ENCODE results near the gene ANKRD23.

The ANKRD23 gene

DNA sequence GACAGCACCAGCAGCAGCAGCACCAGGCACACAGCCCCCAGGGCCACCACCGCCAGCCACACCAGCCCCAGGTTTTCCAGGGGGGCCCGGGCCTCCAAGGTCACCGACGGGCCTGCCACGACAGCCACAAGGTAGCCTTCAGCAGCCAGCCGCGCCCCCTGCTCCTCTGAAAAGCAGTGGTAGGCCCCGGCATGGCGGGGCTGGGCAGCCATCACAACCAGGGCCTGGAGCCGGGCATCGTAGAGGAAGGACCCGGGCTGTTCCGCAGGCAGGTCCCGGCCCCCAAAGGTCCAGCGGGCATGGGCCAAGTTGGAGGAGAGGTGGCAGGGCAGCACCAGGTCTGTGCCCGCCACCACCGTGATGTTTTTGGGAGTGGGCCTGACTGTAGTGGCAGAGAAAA lies 17.3 kb upstream of the ANKRD23 start:
- DNase-seq: no peak

DNA sequence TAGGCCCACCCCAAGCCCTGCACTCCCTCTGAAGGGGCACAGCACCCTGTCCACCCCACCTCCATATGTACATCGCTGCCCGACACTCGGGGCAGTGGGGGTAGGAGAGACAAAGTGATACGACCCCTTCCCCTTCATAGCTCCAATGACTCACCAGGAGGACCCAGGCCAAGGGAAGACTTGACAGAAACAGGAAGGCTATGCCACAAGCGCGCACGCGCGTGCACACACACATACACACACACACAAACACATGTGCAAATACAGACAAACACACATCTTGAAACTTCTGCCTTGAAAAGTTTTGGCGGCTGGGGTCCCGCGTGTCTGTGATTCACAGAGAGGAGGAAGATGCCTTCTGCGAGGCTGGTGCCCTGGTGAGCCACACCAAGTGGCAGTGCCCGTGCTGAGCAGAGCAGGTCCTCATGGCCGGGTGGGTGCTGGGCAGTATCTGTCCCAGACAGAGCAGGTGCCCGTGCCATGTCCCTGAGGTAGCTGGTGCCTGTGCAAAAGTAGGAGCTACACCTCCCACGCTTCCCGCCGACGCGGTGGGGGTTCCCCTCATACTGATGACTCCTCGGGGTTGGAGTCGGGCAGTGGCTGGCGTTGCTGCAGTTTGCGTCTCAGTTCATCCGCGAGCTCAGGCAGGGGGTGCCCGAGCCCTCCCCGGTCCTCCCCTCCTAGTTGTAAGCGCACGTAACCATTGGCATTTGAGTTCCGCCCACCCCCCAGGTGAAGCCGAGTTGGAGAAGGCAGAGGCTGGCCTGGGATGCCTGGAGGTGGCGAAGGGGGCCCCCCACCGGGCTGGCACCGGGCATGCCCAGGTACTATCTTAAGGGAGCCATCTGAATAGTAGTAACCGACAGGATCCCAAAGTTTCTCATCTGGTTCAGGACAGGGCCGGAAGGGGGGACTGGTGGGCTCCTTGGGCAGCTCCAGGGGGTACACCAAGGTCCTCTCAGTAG lies 16.5 kb upstream of the ANKRD23 start:
- DNase-seq: peak; percentile 44

DNA sequence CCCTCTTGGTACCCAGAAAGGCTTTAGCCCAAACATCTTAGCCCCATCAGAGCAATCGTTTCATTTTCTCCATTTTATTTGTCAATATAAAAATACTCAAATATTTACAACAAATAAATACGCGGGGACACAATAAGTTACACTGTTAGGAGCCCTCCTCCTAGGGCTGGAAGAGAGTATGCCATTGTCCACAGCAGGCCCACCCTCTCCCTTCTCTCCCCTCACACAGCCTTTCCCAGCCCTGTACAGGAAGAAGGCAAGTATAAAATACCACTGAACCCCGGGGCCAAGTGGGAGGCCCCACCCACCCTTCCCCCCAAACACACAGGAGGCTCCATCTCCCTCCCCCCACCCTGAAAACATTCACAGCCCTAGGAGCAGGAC lies 15.9 kb upstream of the ANKRD23 start:
- no peak for DNase-seq

DNA sequence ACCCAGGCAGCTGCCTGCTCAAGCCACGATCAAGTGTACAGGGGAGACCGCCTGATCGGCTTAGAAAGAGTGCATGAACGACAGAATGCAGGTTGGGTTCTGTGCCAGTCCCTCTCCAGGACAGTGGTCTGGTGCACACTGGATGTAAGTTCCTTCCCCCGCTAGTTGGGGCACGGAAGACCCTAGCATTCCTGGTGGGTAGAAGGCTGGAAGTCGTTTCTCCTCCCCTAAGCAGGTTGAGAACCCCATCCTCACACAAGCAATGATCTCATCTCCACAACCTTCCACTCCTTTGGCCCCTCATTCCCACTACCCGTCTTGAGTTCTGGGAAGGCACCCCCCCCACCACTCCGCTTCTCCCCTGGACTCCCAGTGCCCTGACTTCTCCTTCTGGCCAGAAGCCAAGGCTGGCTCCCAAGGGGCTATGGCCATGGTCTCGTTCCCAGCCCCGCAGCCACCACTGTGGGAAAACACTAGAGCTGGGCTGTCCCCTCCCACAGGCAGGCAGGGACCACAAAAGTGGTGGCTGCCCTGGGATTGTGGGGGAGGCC lies 15.4 kb upstream of the ANKRD23 start:
- DNase-seq: no peak

DNA sequence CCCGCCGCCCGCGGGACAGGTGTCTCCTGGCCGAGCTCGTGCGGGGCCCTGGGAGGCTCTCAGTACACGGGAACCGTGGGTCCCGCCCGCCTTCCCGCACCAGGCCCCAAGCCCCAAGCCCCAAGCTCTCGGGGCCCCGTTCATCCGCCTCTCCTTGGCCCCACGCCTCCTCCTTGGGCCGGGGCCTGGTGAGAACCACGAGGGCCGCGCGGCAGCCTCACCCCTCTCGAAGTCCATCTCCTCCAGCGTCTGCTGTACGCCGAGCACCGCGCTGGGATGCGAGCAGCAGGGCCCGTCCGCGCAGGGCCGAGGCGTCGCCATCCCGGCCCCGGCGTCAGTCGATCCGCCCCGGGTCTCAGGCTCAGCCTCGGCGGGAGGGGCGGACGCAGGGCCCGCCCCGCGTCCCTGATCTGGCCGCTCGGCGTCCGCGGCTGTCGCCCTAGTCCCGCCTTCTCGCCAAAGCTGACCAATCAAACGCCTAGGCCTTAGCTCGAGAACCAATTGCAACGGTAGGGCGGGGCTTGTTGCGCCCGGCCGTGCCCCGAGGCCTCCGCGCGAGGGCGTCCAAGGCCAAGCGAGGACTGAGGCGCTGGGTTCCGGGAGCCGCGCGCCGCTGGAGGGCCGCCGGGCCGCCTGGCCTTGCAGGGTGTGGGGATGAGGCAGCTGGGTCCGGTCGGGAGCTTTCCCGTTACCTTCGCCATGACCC lies 14.0 kb upstream of the ANKRD23 start, which contains the start of gene ANKRD39:
Gene ANKRD39 (minus strand): TSS at position 350 of the 706 bp plus-strand sequence. CDS start 29 bp downstream, at position 321.
- peak; percentile 96 for DNase-seq

DNA sequence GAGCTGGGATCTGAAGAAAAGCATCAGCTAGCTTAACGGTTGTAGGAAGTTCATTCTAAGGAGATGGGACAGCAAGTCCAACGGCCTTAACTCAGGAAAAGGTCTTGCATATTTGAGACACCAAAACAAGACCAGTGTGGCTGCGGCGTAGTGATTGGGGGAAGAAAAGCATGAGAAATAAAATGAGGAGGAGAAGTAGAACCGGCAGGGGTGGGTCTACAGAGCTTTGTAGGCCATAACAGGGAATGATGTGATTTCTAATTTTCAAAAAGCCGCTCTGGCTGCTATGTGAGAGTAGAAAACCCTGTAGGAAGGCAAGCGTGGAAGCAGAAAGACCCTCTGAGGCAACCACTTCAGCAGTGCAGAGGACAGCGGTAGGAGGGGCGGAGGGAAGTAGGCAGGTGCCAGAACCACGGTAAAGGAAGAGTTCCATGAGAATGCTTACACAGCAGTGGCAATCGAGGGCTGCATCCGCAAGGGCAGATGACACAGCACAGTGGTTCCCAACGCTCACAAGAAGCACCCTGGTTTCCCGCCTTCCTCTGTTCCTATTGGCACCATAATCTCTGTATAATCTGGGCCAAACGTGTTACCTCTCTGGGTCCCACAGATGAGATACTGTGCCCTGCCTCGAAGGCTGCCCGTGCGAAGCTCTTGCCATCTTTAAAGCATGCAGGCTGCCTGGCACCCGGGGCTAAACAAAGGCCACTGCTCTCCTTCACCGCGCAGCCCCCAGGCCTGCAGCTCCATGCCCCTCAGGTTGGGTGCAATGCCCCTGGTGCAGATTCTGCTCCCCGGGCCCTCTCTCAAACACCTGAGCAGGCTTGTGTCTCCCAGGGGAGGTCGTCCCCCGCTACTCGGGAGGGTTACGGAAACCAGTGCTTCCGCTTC lies 13.2 kb upstream of the ANKRD23 start:
- no peak for DNase-seq

DNA sequence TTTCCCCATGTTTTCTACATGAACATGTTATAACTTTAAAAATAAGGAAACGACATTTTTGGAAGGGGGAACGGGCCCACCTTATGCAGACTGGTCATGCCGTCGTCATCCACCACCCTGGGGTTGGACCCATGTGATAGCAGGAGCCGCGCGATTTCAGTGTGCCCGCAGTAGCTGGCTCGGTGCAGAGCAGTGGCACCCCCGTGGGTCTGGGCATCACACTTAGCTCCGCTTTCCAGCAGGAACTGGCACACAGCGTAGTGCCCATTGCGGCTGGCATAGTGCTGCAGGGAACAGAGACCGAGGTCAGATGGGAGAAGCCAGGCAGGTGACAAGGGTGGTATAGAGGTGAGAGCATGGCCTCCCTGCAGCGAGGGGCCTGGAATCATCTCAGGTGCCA lies 9.5 kb upstream of the ANKRD23 start:
- DNase-seq: no peak

DNA sequence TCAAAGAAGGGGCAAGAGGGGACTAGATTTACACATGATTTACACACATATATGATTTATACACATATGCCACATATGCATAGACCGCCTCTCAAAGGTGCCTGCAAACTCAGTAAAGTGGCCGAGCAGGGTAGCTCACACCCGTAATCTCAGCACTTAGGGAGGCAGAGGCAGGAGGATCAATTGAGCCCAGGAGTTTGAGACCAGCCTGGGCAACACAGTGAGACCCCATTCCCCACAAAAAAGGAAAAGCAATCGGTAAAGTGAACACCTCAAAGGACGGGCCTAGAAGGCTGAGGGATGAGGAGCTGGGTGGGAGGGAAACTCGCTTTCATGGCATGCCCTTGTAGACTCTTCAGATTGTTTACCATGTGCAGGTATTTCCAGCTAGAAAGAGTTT lies 8.8 kb upstream of the ANKRD23 start:
- DNase-seq: no peak

DNA sequence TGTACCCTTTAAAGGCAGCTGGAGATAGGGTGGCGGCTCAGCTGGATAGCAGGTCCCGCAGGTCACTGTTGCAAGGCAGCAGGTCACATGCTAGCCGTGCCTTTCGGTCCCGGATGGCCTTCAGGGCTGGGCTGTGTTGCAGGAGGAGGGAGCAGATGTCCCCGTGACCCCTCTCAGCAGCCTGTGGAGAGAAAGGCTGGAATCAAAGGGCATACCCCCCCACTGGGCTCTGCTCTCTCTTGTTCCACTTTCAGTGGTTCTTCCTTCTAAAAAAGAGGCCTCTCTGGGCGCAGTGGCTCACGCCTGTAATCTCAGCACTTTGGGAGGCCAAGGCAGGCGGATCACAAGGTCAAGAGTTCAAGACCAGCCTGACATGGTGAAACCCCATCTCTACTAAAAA lies 4.4 kb upstream of the ANKRD23 start:
- DNase-seq: no peak

DNA sequence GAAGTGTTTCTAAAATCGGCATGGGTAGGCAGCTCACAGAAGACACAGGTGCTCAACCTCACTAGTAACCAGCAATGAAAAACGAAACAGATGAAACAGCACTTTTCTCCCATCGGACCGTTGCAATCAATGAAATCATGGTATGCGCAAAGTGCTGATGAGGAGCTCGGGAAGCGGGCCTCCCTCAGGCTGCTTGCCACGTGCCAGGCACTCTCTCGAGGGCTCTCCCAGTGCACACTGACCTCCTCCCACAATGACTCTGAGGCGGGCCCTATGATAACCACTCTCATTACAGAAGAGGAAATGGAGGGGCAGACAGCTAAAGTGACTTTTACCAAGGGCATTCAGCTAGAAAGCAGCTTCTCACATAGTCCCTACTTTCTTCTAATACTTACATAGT lies 3.8 kb upstream of the ANKRD23 start:
- no peak for DNase-seq

DNA sequence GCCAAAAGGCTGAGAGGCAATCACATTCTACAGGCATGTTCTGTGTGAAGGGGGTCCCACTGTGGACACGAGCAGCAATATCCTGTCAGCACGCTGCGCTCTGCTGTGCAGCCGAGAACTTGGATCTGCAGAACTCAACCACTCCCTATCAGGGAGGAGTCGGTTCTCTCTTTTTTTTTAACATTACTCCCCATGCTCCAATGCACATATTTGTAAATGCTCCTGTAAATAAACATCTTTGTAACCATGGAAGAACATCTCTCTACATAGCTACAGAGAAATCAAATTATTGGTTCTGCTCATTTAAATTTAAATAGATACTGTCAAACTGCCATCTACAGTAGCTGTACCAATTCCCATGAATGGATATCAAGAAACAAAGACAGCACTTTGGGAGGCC lies 3.0 kb upstream of the ANKRD23 start:
- no peak for DNase-seq

DNA sequence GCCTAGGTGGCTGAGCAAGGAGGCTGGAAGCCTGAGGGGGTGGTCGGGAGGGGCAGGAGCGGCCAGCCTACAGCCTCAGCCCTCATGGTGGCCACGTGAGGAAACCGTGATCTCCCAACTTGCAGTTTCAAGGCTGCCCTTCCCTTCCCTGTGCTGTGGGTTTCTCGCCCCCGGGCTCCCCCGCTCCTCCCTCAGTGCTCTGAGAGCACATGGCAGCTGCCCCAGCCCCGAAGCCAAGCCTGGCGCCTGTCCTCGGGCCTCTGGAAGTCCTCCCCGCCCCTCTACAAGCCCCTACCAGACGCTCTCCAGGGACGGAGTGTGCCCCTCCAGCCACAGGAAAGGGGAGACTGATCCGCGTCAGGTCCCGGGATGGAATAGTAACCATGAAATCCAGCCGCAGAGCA lies 586 bp upstream of the ANKRD23 start:
- DNase-seq: no peak

DNA sequence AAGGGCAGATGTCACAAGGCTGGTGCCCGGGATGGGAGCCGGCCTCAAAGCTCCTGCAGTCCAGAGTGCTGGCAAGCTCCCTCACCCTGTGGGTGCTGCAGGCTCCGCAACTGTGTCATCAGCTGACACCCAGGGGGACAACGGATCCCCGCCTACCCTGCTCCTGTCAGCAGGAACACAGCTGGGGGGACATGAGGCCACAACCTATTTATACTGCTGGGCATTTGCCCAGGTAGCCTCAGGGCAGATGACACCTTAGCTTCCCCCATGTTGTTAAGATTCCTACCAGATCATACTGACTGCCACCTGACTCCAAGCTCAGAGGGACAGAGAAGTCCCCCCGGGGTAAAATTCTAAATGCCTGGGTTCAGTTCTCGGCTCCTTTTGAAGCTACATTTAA lies 1.2 kb downstream of the ANKRD23 start:
- DNase-seq: no peak

DNA sequence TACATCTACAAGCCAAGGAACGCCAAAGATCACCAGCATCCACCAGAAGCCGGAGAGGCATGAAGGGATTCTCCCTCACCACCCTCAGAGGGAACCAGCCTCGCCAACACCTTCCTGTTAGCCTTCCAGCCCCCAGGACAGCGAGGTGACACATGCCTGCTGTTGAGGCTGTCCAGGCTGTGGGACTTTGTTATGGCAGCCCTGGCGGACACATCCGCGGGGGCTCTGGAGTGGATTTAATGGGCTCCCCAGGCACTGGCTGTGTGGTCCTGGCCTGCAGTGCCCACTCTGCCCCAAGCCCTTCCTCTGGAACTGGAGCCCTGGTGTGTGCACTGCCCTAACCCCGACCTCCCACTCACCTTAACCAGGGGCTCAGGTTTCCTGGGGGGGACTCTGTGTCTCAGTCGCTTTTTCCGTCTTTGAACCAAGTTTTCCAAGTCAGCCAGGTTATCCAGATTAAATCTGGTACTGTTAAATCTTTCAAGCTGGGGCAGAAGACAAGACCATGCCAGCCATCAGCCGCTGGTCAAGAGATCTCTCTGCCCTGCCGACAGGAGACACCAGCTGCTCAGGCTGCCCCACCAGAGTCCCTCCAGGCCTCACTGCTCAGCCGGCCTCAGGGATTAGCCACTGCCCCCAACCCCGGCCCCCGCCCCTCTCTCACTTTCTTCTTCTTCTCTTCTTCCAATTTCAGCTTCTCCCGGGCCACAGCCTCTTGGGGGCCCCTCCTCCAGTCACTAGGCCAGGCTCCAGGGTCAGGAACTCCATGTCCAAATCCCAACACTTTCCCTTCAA lies 1.9 kb downstream of the ANKRD23 start:
- no peak for DNase-seq

DNA sequence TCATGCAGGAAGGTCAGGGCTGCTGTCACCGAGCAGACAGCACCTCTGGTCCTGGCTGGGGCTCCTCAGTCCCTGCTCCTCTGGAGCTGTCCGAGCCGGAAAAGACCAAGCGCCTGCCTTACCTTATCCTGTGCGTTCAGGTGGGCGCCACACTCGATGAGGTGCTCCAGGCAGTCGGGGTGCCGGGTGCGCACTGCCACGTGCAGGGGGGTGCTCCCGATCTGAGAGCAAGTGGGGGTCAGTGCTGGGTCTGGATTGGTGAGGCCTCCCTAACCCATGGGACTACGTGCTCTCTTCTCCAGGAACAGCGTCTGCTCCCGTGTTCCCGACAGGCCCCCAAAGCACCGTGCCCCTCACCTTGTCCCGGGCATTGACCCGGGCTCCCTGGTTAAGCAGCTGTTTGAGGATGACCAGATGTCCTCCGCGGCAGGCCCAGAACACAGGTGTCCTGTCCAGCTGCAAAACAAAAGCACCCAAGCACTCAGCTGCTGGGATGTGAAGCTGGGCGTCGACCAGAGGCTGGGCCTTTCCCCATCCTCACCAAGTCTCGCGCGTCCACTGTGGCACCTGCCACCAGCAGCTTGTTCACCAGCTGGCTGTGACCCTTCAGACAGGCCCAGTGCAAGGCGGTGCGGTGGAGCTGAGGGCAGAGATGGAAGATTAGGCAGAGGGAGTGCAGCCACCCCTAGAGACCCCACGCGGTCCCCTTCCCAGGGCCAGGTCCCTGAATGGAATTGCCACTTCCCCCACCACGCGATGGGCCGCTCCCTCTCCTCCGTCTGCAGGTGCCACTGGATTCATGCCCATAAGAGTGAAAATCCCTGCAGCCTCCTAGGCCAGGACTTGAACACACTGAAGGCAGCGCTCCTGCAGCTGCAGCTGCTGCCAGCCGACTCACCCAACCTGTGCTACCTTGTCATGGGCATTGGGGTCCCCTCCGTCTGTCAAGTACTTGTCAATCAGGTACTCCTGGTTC lies 3.7 kb downstream of the ANKRD23 start:
- no peak for DNase-seq

DNA sequence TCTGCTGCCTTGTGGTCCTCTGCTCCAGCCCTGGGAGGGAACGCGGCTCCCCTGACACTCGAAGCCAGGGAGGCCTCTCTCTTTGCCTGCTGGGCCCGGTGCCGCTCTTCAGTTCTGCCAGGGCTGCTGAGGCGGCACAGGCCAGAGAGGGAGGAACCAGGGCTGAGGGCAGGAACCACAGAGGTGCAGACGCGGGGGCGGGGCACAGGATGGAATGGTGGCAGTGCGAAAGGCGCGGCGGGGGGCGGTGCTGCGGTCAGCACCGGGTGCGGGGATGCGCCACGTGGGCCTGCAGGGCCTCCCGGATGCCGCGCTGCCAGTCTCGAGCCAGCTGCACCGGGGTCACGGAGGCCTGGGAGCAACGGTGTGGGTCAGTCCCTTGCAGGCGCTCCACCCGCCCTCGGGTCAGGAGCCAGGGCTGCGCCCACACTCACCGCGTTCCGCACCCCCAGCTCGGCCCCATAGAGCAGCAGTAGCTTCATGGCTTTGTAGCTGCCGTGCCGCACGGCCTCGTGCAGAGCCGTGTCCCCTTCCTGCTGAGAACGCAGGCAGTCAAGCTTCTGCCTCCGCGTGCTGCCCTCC lies 4.4 kb downstream of the ANKRD23 start:
- peak; percentile 78 for DNase-seq

DNA sequence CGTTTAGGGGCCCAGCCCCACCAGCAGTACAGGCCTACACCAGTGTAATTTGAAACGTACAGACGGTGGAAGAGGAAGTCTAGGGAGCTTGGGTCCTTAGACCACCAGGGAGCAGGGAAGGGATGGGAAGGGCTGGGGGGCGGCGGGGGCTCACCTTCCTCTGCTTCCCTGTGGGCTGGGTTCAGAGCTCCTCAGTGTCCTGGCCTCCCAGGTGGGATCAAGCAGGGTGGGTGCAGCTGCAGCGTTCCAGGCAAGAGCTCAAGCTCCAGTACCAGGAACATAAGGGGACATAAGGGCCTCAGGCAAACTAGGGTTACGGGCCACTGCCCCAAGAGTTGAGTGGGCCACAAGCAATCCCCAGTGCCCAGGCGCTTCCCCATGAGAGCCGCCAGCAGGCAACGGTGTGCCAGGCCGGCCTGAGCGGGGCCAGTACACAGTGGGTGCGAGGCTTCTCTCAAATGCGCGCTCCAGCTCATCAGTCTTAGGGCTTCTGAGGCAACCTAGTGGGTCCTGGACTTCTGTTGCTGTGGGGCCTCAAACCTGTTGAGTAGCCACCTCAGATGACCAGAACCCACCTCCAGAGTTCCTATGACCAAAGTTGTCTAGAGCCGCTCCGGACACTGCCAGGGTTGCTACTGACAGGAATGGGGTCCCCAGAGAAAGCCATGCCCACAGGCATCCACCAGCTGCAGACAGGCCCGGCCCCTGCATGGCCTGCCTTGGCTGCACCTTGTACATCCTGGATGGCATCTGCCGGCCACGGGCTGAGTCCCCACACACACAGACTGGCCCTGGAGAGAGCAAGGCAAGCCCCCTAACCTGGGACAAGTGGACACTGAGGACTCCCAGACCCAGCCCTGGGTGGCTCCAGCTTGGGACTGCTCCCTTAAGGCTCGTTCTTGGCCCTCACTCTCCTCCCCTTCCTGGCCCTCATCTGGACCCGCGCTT lies 5.2 kb downstream of the ANKRD23 start:
- DNase-seq: no peak

DNA sequence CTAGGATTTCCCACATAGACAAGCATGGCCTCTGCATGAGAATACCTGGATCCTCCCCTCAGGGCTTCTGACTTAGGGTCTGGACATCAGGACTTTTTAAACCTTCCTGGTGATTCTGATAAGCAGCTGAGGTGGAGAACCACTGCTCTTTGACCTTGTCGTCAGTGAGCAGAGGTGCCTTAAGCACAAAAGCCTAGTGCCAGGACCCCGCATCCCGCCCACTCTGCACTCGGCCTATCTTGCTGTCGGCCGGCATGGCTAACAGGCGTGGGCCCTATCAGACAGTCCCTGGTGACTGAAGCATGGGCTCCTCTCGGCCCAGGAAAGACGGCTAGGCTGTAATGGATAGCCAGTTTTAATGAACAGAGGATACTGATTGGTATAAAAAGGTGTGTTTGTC lies 6.2 kb downstream of the ANKRD23 start:
- no peak for DNase-seq

DNA sequence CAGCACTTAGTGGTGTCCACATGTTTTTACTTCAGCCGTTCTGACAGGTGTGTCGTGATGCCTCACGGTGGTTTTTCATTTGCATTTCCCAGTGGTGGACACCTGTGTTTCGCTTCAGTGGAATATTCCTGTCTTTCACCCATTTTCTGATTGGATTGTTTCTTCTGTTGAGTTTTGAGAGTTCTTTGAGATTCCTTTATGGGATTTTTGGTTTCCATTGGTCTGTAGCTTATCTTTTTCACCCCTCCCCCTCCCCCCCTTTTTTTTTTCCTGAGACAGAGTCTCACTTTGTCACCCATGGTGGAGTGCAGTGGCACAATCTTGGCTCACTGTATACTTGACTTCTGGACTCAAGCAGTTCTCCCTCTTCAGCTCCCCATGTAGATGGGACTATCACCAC lies 8.0 kb downstream of the ANKRD23 start:
- DNase-seq: no peak
